ENCODE data around the gene ZFYVE27.

Gene ZFYVE27

GRCh38 chr10:97770255-97770654, 33.3 kb downstream of the ZFYVE27 start:
- no peak for DNase-seq (ENCODE audit: low spot score)

- no peak for DNase-seq (ENCODE audit: low spot score)
Measured at GRCh38 chr10:97771055-97771891, 34.3 kb downstream of the ZFYVE27 start.

GRCh38 chr10:97771913-97772823, 35.2 kb downstream of the ZFYVE27 start, which contains the start of gene SFRP5:
SFRP5 (minus strand) TSS chr10:97771999; CDS start chr10:97771833, 166 bp downstream.
- DNase-seq (ENCODE audit: low spot score): no peak

DNA sequence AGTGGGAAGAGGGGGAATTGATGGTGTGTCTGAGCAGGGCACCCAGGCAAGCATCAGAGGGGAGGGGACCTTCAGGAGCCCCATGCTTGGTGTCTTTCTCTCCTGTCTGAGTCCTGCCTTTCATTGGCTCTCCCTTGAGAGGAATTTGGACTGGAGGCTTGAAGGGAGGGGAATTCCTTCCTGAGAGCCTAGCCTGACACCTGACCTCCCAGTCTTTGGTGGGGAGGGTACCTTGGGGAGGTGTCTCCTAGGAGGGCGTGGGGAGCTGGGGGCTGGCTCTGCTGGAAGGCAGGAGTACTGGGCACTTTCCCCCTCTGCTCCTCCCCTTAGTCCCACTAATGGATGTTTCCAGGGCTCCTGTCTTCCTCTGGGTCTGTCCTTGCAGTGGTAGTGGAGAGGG, 36.2 kb downstream of the ZFYVE27 start:
- DNase-seq (ENCODE audit: low spot score): no peak

GRCh38 chr10:97774811-97775294, 37.9 kb downstream of the ZFYVE27 start:
- no peak for DNase-seq (ENCODE audit: low spot score)

- DNase-seq (ENCODE audit: low spot score): no peak
Measured at GRCh38 chr10:97777143-97777542, 40.2 kb downstream of the ZFYVE27 start.

GRCh38 chr10:97778452-97779302, 41.7 kb downstream of the ZFYVE27 start:
- DNase-seq (ENCODE audit: low spot score): no peak

- DNase-seq (ENCODE audit: low spot score): no peak
Measured at GRCh38 chr10:97779492-97779891, 42.6 kb downstream of the ZFYVE27 start.

GRCh38 chr10:97779975-97780374, 43.0 kb downstream of the ZFYVE27 start:
- no peak for DNase-seq (ENCODE audit: low spot score)

GRCh38 chr10:97780841-97781617, 44.1 kb downstream of the ZFYVE27 start:
- DNase-seq (ENCODE audit: low spot score): peak; percentile 41

GRCh38 chr10:97781618-97782331, 44.8 kb downstream of the ZFYVE27 start:
- DNase-seq (ENCODE audit: low spot score): no peak

DNA sequence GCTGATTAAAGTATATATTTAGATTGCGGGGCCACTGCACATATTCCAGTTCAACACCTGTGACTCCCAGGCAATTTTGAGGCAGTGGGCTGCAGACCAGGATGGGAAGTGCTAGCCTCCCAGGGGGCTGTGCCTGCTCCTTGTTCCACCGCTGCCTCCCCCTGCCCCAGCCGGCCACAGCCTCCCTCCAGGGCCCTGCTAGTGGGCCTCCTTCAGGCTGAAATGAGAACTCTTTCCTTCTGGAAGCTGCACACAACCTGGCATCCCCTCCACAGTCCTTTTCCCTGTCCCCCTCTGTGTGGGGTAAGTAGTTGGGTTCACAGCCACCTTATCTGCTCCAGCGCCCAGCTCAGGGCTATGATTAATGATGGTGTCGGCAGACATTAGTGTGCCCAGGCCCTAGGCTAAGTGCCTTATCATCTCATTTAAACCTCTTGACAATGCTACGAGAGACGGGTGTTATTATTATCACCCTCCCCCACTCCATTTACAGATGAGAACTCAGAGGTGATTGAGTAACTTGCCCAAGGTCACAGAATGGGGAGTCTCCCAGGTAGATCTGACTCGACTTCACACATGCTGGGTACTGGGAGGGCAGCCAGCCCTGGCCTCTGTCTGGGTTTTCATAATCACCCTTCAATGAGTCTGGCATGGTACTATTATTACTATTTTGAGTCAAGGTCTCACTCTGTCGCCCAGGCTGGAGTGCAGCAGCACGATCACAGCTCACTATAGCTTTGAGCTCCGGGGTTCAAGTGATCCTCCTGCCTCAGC, 45.7 kb downstream of the ZFYVE27 start:
- no peak for DNase-seq (ENCODE audit: low spot score)

GRCh38 chr10:97784200-97784810, 47.4 kb downstream of the ZFYVE27 start:
- no peak for DNase-seq (ENCODE audit: low spot score)

DNA sequence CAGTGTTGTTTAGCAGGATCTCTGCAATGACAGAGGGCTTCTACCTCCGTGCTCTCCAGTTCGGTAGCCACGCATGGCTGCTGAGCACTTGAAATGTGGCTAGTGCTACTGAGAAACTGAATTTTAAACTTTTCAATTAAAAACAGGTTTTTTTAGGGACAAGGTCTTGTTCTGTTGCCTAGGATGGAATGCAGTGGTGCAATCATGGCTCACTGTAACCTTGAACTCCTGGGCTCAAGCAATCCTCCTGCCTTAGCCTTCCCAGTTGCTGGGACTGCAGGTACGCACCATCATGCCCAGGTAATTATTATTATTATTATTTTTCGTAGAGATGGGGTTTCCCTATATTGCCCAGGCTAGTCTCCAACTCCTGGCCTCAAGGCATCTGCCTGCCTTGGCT, 48.3 kb downstream of the ZFYVE27 start:
- no peak for DNase-seq (ENCODE audit: low spot score)

DNA sequence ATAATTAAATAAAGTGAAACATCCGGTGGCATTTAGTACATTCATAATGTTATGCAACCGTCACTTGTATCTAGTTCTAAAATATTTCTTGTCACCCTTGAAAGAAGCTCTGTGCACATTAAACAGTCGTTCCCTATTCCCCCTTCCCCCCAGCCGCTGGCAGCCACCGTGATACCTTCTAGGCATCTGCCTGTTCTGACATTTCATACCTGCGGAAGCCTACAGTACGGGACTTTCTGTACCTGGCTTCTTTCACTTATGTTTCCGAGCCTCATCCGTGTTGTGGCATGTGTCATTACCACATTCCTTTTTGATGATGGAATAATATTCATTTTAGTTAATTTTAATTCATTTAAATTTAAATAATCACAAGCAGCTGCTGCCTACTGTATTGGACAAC, 48.8 kb downstream of the ZFYVE27 start:
- DNase-seq (ENCODE audit: low spot score): no peak

DNA sequence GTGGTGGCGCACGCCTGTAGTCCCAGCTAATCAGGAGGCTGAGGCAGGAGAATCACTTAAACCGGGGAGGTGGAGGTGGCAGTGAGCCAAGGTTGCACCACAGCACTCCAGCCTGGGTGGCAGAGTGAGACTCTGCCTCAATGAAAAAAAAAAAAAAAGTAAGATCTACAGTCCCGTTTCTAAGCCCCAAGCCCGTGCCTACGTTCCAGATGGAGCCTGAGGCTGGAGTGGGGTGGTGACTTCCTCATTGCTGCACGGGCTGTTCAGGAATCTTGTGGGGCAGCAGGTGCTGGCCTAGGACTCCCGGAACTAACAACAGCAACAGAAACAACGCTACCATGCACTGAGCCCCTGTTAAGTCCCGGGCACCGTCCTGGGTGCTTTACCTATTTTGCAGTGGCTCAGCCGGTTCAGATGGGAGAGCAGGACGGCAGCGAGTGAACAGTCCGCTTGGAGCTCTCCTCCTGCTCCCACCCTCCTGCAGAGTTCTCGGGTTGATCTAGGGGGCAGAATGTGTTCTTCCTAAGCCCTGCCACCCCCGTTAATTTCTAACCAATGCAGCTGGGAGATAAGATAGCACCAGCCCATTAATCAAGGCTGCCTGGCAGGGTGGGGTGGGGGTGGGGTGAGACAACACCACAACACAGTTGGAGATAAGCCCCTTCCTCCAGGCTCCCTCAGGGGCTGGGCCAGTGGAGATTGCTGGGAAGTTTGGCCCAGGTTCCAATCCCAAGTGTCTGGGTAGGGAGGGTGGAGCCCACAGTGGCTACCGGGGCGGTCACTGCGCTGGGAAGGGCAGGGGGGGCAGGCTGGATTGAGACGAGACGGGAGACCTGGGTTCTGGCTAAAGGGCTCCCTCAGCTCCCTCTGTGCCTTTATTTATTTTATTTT, 51.9 kb downstream of the ZFYVE27 start:
- DNase-seq (ENCODE audit: low spot score): no peak

GRCh38 chr10:97789770-97790397, 53.0 kb downstream of the ZFYVE27 start:
- no peak for DNase-seq (ENCODE audit: low spot score)

Measured in Ammon's horn (tissue), 1 donor.